ENCODE measurements around the gene FGF11.
"Not testable (repeated sequence)": the region's sequence is repeated elsewhere in the genome, so short reads cannot be mapped to it uniquely, and the experiment has no call there.

FGF11 gene

GRCh38 chr17:7474767-7475166 is 35.5 kb downstream of the FGF11 start:
- not testable (repeated sequence) for H3K27me3 Mint-ChIP-seq; H3K9me3 Mint-ChIP-seq (ENCODE audit: low read depth); H3K36me3 Mint-ChIP-seq; H3K27ac Mint-ChIP-seq; H3K4me3 Mint-ChIP-seq
- H3K4me1 Mint-ChIP-seq (ENCODE audit: low read depth): peaks cover 57% of the 10 kb centered on the region

GRCh38 chr17:7475764-7476422 is 36.6 kb downstream of the FGF11 start:
- Mint-ChIP-seq H3K27ac (peak overlapping the region; percentile 95), H3K27me3 (no peaks in the 10 kb centered on the region), H3K9me3 (ENCODE audit: low read depth) (no peaks in the 10 kb centered on the region), H3K4me1 (ENCODE audit: low read depth) (peaks cover 61% of the 10 kb centered on the region), H3K4me3 (peak overlapping the region; percentile 99), H3K36me3 (peaks cover 2% of the 10 kb centered on the region)

GRCh38 chr17:7476494-7476893 is 37.2 kb downstream of the FGF11 start:
- Mint-ChIP-seq H3K36me3 (peaks cover 2% of the 10 kb centered on the region), H3K4me3 (peak overlapping the region; percentile 99), H3K27ac (peak overlapping the region; percentile 95), H3K9me3 (ENCODE audit: low read depth) (no peaks in the 10 kb centered on the region), H3K4me1 (ENCODE audit: low read depth) (peaks cover 61% of the 10 kb centered on the region), H3K27me3 (no peaks in the 10 kb centered on the region)

GRCh38 chr17:7476951-7477350 is 37.6 kb downstream of the FGF11 start:
- H3K27me3 Mint-ChIP-seq: no peaks in the 10 kb centered on the region
- H3K9me3 Mint-ChIP-seq (ENCODE audit: low read depth): no peaks in the 10 kb centered on the region
- H3K36me3 Mint-ChIP-seq: peaks cover 2% of the 10 kb centered on the region
- H3K4me3 Mint-ChIP-seq: peak overlapping the region; percentile 99
- H3K4me1 Mint-ChIP-seq (ENCODE audit: low read depth): peaks cover 61% of the 10 kb centered on the region
- peak overlapping the region; percentile 95 for H3K27ac Mint-ChIP-seq

GRCh38 chr17:7477392-7478275 is 38.3 kb downstream of the FGF11 start:
- H3K4me1 Mint-ChIP-seq (ENCODE audit: low read depth): peaks cover 62% of the 10 kb centered on the region
- peak overlapping the region; percentile 95 for H3K27ac Mint-ChIP-seq
- no peaks in the 10 kb centered on the region for H3K9me3 Mint-ChIP-seq (ENCODE audit: low read depth)
- no peaks in the 10 kb centered on the region for H3K27me3 Mint-ChIP-seq
- H3K4me3 Mint-ChIP-seq: peak overlapping the region; percentile 99
- peaks cover 2% of the 10 kb centered on the region for H3K36me3 Mint-ChIP-seq

- Mint-ChIP-seq H3K27ac (peak overlapping the region; percentile 95), H3K4me3 (peak overlapping the region; percentile 99), H3K9me3 (ENCODE audit: low read depth) (no peaks in the 10 kb centered on the region), H3K36me3 (peaks cover 2% of the 10 kb centered on the region), H3K27me3 (no peaks in the 10 kb centered on the region), H3K4me1 (ENCODE audit: low read depth) (peaks cover 66% of the 10 kb centered on the region)
These were observed 39.2 kb downstream of the FGF11 start for GRCh38 chr17:7478276-7479212.

- peak within 1 kb of the TSS; percentile 95 for H3K27ac Mint-ChIP-seq
- H3K27me3 Mint-ChIP-seq: no peaks in the 10 kb centered on the region
- peak within 1 kb of the TSS; percentile 99 for H3K4me3 Mint-ChIP-seq
- H3K9me3 Mint-ChIP-seq (ENCODE audit: low read depth): no peaks in the 10 kb centered on the region
- H3K4me1 Mint-ChIP-seq (ENCODE audit: low read depth): peaks cover 63% of the 10 kb centered on the region
- peaks cover 2% of the 10 kb centered on the region for H3K36me3 Mint-ChIP-seq
These were observed 40.1 kb downstream of the FGF11 start, which contains the start of gene ZBTB4 for GRCh38 chr17:7479213-7480088. Gene ZBTB4 (minus strand): TSS chr17:7479631. CDS start chr17:7466801, 12,830 bp downstream.

GRCh38 chr17:7480089-7480384 is 40.7 kb downstream of the FGF11 start:
- Mint-ChIP-seq H3K27me3 (no peaks in the 10 kb centered on the region), H3K4me3 (peak overlapping the region; percentile 92), H3K9me3 (ENCODE audit: low read depth) (no peaks in the 10 kb centered on the region), H3K36me3 (peaks cover 2% of the 10 kb centered on the region), H3K27ac (peak overlapping the region; percentile 94), H3K4me1 (ENCODE audit: low read depth) (peaks cover 64% of the 10 kb centered on the region)

GRCh38 chr17:7481275-7481674 is 42.0 kb downstream of the FGF11 start, which contains the start of gene SLC35G6:
Gene SLC35G6 (plus strand): TSS chr17:7481446. CDS start chr17:7481517, 71 bp downstream.
- H3K9me3 Mint-ChIP-seq (ENCODE audit: low read depth): not testable (repeated sequence)
- peak within 1 kb of the TSS; percentile 92 for H3K4me3 Mint-ChIP-seq

GRCh38 chr17:7481842-7482741 is 42.8 kb downstream of the FGF11 start:
- peak overlapping the region; percentile 100 for H3K27ac Mint-ChIP-seq
- H3K9me3 Mint-ChIP-seq (ENCODE audit: low read depth): not testable (repeated sequence)

More at GRCh38 chr17:7481275-7481674, 42.0 kb downstream of the FGF11 start, which contains the start of gene SLC35G6:
- Mint-ChIP-seq H3K27ac (peak within 1 kb of the TSS; percentile 94), H3K4me1 (ENCODE audit: low read depth) (peaks cover 66% of the 10 kb centered on the region)
- not testable (repeated sequence) for H3K36me3 Mint-ChIP-seq, H3K27me3 Mint-ChIP-seq

GRCh38 chr17:7482742-7483088 is 43.4 kb downstream of the FGF11 start:
- H3K27me3 Mint-ChIP-seq; H3K36me3 Mint-ChIP-seq; H3K9me3 Mint-ChIP-seq (ENCODE audit: low read depth): not testable (repeated sequence)
- Mint-ChIP-seq H3K27ac (peak overlapping the region; percentile 100), H3K4me3 (peak overlapping the region; percentile 98), H3K4me1 (ENCODE audit: low read depth) (peaks cover 66% of the 10 kb centered on the region)

More at GRCh38 chr17:7481842-7482741, 42.8 kb downstream of the FGF11 start:
- H3K4me1 Mint-ChIP-seq (ENCODE audit: low read depth): peaks cover 66% of the 10 kb centered on the region
- H3K36me3 Mint-ChIP-seq, H3K27me3 Mint-ChIP-seq: not testable (repeated sequence)
- H3K4me3 Mint-ChIP-seq: peak overlapping the region; percentile 98

- Mint-ChIP-seq H3K27ac (peak overlapping the region; percentile 100), H3K4me1 (ENCODE audit: low read depth) (peaks cover 63% of the 10 kb centered on the region), H3K4me3 (peak overlapping the region; percentile 98), H3K9me3 (ENCODE audit: low read depth) (no peaks in the 10 kb centered on the region), H3K27me3 (no peaks in the 10 kb centered on the region), H3K36me3 (peaks cover 9% of the 10 kb centered on the region)
These were observed 44.1 kb downstream of the FGF11 start for GRCh38 chr17:7483255-7484066.

Data from activated naive CD8-positive, alpha-beta T cell (primary cell).